ENCODE results near the gene XNDC1N.
"Not testable (repeated sequence)": the region's sequence is repeated elsewhere in the genome, so short reads cannot be mapped to it uniquely, and the experiment has no call there.

XNDC1N gene

GRCh38 chr11:71928737-71929443 is 496 bp upstream of the XNDC1N start, which contains the start of gene RNF121:
Gene RNF121 (plus strand): TSS chr11:71929046. CDS start chr11:71929062, 16 bp downstream.
- peak; percentile 98 for DNase-seq (ENCODE audit: low spot score)
- no peaks in the 10 kb centered on the region for H3K4me1 ChIP-seq (ENCODE audit: insufficient read depth, poor library complexity, severe bottlenecking)
- H3K9me3 ChIP-seq (ENCODE audit: severe bottlenecking), result no peaks in the 10 kb centered on the region
- H3K36me3 ChIP-seq (ENCODE audit: low read depth), result peaks cover 10% of the 10 kb centered on the region
- no peaks in the 10 kb centered on the region for H3K27me3 ChIP-seq (ENCODE audit: insufficient read depth, poor library complexity, severe bottlenecking)
- peak; percentile 95 for ATAC-seq (ENCODE audit: low read depth)
- H3K27ac ChIP-seq (ENCODE audit: poor library complexity, severe bottlenecking), result peak within 1 kb of the TSS; percentile 83
- TF ChIP-seq CTCF (IDR thresholded peaks at IDR 0.05; ENCODE audit: poor library complexity, severe bottlenecking), result no peak
- H3K4me3 ChIP-seq (ENCODE audit: severe bottlenecking), result peak within 1 kb of the TSS; percentile 67

- Histone ChIP-seq H3K27me3 (ENCODE audit: insufficient read depth, poor library complexity, severe bottlenecking) (no peaks in the 10 kb centered on the region), H3K4me3 (ENCODE audit: severe bottlenecking) (no peak overlapping the region), H3K27ac (ENCODE audit: poor library complexity, severe bottlenecking) (no peak overlapping the region), H3K36me3 (ENCODE audit: low read depth) (peaks cover 29% of the 10 kb centered on the region), H3K4me1 (ENCODE audit: insufficient read depth, poor library complexity, severe bottlenecking) (no peaks in the 10 kb centered on the region), H3K9me3 (ENCODE audit: severe bottlenecking) (no peaks in the 10 kb centered on the region)
- ATAC-seq (ENCODE audit: low read depth) (no peak), DNase-seq (ENCODE audit: low spot score) (no peak)
- no peak for TF ChIP-seq CTCF (IDR thresholded peaks at IDR 0.05; ENCODE audit: poor library complexity, severe bottlenecking)
Measured at GRCh38 chr11:71917646-71918140, 10.7 kb downstream of the XNDC1N start.

- no peak overlapping the region for H3K4me3 ChIP-seq (ENCODE audit: severe bottlenecking)
- H3K27me3 ChIP-seq (ENCODE audit: insufficient read depth, poor library complexity, severe bottlenecking), result no peaks in the 10 kb centered on the region
- no peak overlapping the region for H3K27ac ChIP-seq (ENCODE audit: poor library complexity, severe bottlenecking)
- TF ChIP-seq CTCF (IDR thresholded peaks at IDR 0.05; ENCODE audit: poor library complexity, severe bottlenecking), result no peak
- H3K9me3 ChIP-seq (ENCODE audit: severe bottlenecking), result no peaks in the 10 kb centered on the region
- ATAC-seq (ENCODE audit: low read depth), result no peak
- no peaks in the 10 kb centered on the region for H3K4me1 ChIP-seq (ENCODE audit: insufficient read depth, poor library complexity, severe bottlenecking)
- H3K36me3 ChIP-seq (ENCODE audit: low read depth), result peaks cover 29% of the 10 kb centered on the region
- DNase-seq (ENCODE audit: low spot score), result no peak
Measured at GRCh38 chr11:71914617-71915189, 13.7 kb downstream of the XNDC1N start.

- no peaks in the 10 kb centered on the region for H3K9me3 ChIP-seq (ENCODE audit: severe bottlenecking)
- no peaks in the 10 kb centered on the region for H3K4me1 ChIP-seq (ENCODE audit: insufficient read depth, poor library complexity, severe bottlenecking)
- DNase-seq (ENCODE audit: low spot score) (no peak), ATAC-seq (ENCODE audit: low read depth) (no peak)
- H3K4me3 ChIP-seq (ENCODE audit: severe bottlenecking), result no peak overlapping the region
- H3K36me3 ChIP-seq (ENCODE audit: low read depth), result peaks cover 29% of the 10 kb centered on the region
- H3K27me3 ChIP-seq (ENCODE audit: insufficient read depth, poor library complexity, severe bottlenecking), result no peaks in the 10 kb centered on the region
- no peak overlapping the region for H3K27ac ChIP-seq (ENCODE audit: poor library complexity, severe bottlenecking)
- TF ChIP-seq CTCF (IDR thresholded peaks at IDR 0.05; ENCODE audit: poor library complexity, severe bottlenecking), result no peak
Measured at GRCh38 chr11:71913756-71914526, 14.5 kb downstream of the XNDC1N start.

GRCh38 chr11:71911986-71912340 is 16.4 kb downstream of the XNDC1N start:
- peaks cover 23% of the 10 kb centered on the region for H3K36me3 ChIP-seq (ENCODE audit: low read depth)
- ATAC-seq (ENCODE audit: low read depth), result not testable (repeated sequence)

GRCh38 chr11:71911321-71911985 is 16.9 kb downstream of the XNDC1N start:
- H3K36me3 ChIP-seq (ENCODE audit: low read depth), result peaks cover 18% of the 10 kb centered on the region
- DNase-seq (ENCODE audit: low spot score); H3K4me1 ChIP-seq (ENCODE audit: insufficient read depth, poor library complexity, severe bottlenecking); H3K27ac ChIP-seq (ENCODE audit: poor library complexity, severe bottlenecking); ATAC-seq (ENCODE audit: low read depth); H3K9me3 ChIP-seq (ENCODE audit: severe bottlenecking); H3K4me3 ChIP-seq (ENCODE audit: severe bottlenecking); H3K27me3 ChIP-seq (ENCODE audit: insufficient read depth, poor library complexity, severe bottlenecking): not testable (repeated sequence)

More at GRCh38 chr11:71911986-71912340, 16.4 kb downstream of the XNDC1N start:
- H3K4me3 ChIP-seq (ENCODE audit: severe bottlenecking); H3K27me3 ChIP-seq (ENCODE audit: insufficient read depth, poor library complexity, severe bottlenecking); H3K27ac ChIP-seq (ENCODE audit: poor library complexity, severe bottlenecking); H3K4me1 ChIP-seq (ENCODE audit: insufficient read depth, poor library complexity, severe bottlenecking); DNase-seq (ENCODE audit: low spot score); H3K9me3 ChIP-seq (ENCODE audit: severe bottlenecking): not testable (repeated sequence)

- peaks cover 11% of the 10 kb centered on the region for H3K36me3 ChIP-seq (ENCODE audit: low read depth)
- H3K4me1 ChIP-seq (ENCODE audit: insufficient read depth, poor library complexity, severe bottlenecking); H3K27me3 ChIP-seq (ENCODE audit: insufficient read depth, poor library complexity, severe bottlenecking); DNase-seq (ENCODE audit: low spot score); H3K4me3 ChIP-seq (ENCODE audit: severe bottlenecking); H3K27ac ChIP-seq (ENCODE audit: poor library complexity, severe bottlenecking); ATAC-seq (ENCODE audit: low read depth); H3K9me3 ChIP-seq (ENCODE audit: severe bottlenecking): not testable (repeated sequence)
Measured at GRCh38 chr11:71910775-71911174, 17.6 kb downstream of the XNDC1N start.
